Trophoblast cell (in vitro differentiated cells and primary cell): ENCODE measurements around the gene EIF4G3.
"Not testable (repeated sequence)": the region's sequence is repeated elsewhere in the genome, so short reads cannot be mapped to it uniquely, and the experiment has no call there.

Experiments used
- DNase-seq, 2 donors: peaks; one replicate each; pipeline ENCODE4 v3.0.0-alpha.2; 2016
- H2AFZ ChIP-seq: 2 replicates; pipeline ENCODE4 v1.6.1; 2013; ENCODE audit warnings: low read length, moderate library complexity, mild to moderate bottlenecking; ENCODE audit not compliant: insufficient read depth, poor library complexity
- H2AK5ac ChIP-seq: 2 replicates; pipeline ENCODE4 v1.6.1; 2013; ENCODE audit warnings: mild to moderate bottlenecking, low read length
- H2BK120ac ChIP-seq: 2 replicates; pipeline ENCODE4 v1.6.1; 2013; ENCODE audit warnings: low read length, mild to moderate bottlenecking, moderate library complexity; ENCODE audit not compliant: insufficient read depth, poor library complexity
- H2BK12ac ChIP-seq: 2 replicates; pipeline ENCODE4 v1.6.1; 2013; ENCODE audit warnings: mild to moderate bottlenecking, low read length, moderate library complexity
- H2BK5ac ChIP-seq: 2 replicates; pipeline ENCODE4 v1.6.1; 2013; ENCODE audit warnings: low read length, low read depth, moderate library complexity, mild to moderate bottlenecking; ENCODE audit not compliant: poor library complexity
- H3K14ac ChIP-seq: 2 replicates; pipeline ENCODE4 v1.6.1; 2013; ENCODE audit warnings: mild to moderate bottlenecking, low read length
- H3K18ac ChIP-seq: 2 replicates; pipeline ENCODE4 v1.6.1; 2013; ENCODE audit warnings: mild to moderate bottlenecking, low read length
- H3K23ac ChIP-seq: 2 replicates; pipeline ENCODE4 v1.6.1; 2013; ENCODE audit warnings: low read length
- H3K27ac ChIP-seq: 2 replicates; pipeline ENCODE4 v1.5.1; 2013; ENCODE audit warnings: low read depth, mild to moderate bottlenecking, inconsistent platforms, low read length, moderate library complexity
- H3K27me3 ChIP-seq: 2 replicates; pipeline ENCODE4 v1.6.1; 2013; ENCODE audit warnings: inconsistent platforms, mild to moderate bottlenecking, low read length, moderate library complexity; ENCODE audit not compliant: insufficient read depth
- H3K36me3 ChIP-seq, 2 experiments: 1 replicate in 1 of 2; 2 replicates in 1 of 2; pipeline ENCODE4 v1.6.1; 2013; ENCODE audit warnings: low read length in 2 of 2, mild to moderate bottlenecking in 2 of 2, moderate library complexity in 1 of 2; ENCODE audit not compliant: insufficient read depth in 2 of 2, control insufficient read depth in 1 of 2
- H3K4ac ChIP-seq: 2 replicates; pipeline ENCODE4 v1.6.1; 2013; ENCODE audit warnings: low read depth, mild to moderate bottlenecking, low read length, moderate library complexity
- H3K4me1 ChIP-seq, 2 experiments: 1 replicate in 1 of 2; 2 replicates in 1 of 2; pipeline ENCODE4 v1.6.1; 2013; ENCODE audit warnings: low read length in 2 of 2, mild to moderate bottlenecking in 2 of 2, moderate library complexity in 1 of 2; ENCODE audit not compliant: insufficient read depth in 2 of 2, control insufficient read depth in 1 of 2
- H3K4me2 ChIP-seq: 2 replicates; pipeline ENCODE4 v1.6.1; 2013; ENCODE audit warnings: inconsistent platforms, mild to moderate bottlenecking, low read length, moderate library complexity
- H3K4me3 ChIP-seq: 2 replicates; pipeline ENCODE4 v1.5.1; 2013; ENCODE audit warnings: mild to moderate bottlenecking, low read depth, low read length, inconsistent platforms
- H3K79me1 ChIP-seq: one replicate; pipeline ENCODE4 v1.6.1; 2013; ENCODE audit warnings: low read length
- H3K79me2 ChIP-seq: 2 replicates; pipeline ENCODE4 v1.6.1; 2013; ENCODE audit warnings: low read length, mild to moderate bottlenecking; ENCODE audit not compliant: control insufficient read depth, insufficient read depth, poor library complexity
- H3K9ac ChIP-seq: 2 replicates; pipeline ENCODE4 v1.6.1; 2013; ENCODE audit warnings: mild to moderate bottlenecking, low read length
- H3K9me3 ChIP-seq: 2 replicates; pipeline ENCODE4 v1.6.1; 2013; ENCODE audit warnings: low read depth, mild to moderate bottlenecking, control low read depth, inconsistent platforms, low read length; ENCODE audit not compliant: insufficient read depth
- H4K12ac ChIP-seq: 2 replicates; pipeline ENCODE4 v1.6.1; 2013; ENCODE audit warnings: low read depth, mild to moderate bottlenecking, low read length, moderate library complexity
- H4K8ac ChIP-seq: 2 replicates; pipeline ENCODE4 v1.6.1; 2013; ENCODE audit warnings: low read depth, mild to moderate bottlenecking, low read length, moderate library complexity
- H4K91ac ChIP-seq: one replicate; pipeline ENCODE4 v1.6.1; 2013; ENCODE audit warnings: low read depth, mild to moderate bottlenecking, low read length, moderate library complexity
- WGBS: extraction: QIAGEN DNeasy Blood & Tissue Kit; methylation state at CpG from one replicate; pipeline ENCODE4 v1.1.7; 2013; ENCODE audit warnings: missing lambda C conversion rate; ENCODE audit not compliant: insufficient read length, insufficient coverage; ENCODE audit errors: extremely low coverage; 5-methylcytosine and 5-hydroxymethylcytosine counted together

EIF4G3 gene

GRCh38 chr1:20907526-20907925 lies 269.2 kb downstream of the EIF4G3 start:
- H3K79me2 ChIP-seq, H3K4me2 ChIP-seq, H3K18ac ChIP-seq, H4K91ac ChIP-seq, H3K9ac ChIP-seq, H3K9me3 ChIP-seq, H3K4me3 ChIP-seq, H3K27me3 ChIP-seq, H2AFZ ChIP-seq, H3K4ac ChIP-seq, H3K27ac ChIP-seq, H2BK120ac ChIP-seq, DNase-seq, H2BK5ac ChIP-seq, H3K4me1 ChIP-seq, H3K79me1 ChIP-seq, H3K36me3 ChIP-seq, H2AK5ac ChIP-seq, H4K12ac ChIP-seq, H3K14ac ChIP-seq, H3K23ac ChIP-seq, H4K8ac ChIP-seq, H2BK12ac ChIP-seq: not testable (repeated sequence)
- WGBS = no CpG with 5 or more reads among the region's 2 CpGs

GRCh38 chr1:20903437-20903836 lies 273.3 kb downstream of the EIF4G3 start:
- Histone ChIP-seq H3K4me2 (no peak overlapping the region), H2BK120ac (no peak overlapping the region), H3K23ac (no peak overlapping the region), H4K8ac (no peak overlapping the region), H3K14ac (no peak overlapping the region), H3K4me3 (no peak overlapping the region), H3K27me3 (no peaks in the 10 kb centered on the region), H4K12ac (no peak overlapping the region), H3K79me1 (no peaks in the 10 kb centered on the region), H3K27ac (no peak overlapping the region), H2AK5ac (no peak overlapping the region), H2AFZ (no peak overlapping the region), H2BK12ac (no peak overlapping the region), H4K91ac (no peak overlapping the region), H3K79me2 (no peaks in the 10 kb centered on the region), H3K4ac (no peak overlapping the region), H3K18ac (no peak overlapping the region), H2BK5ac (no peak overlapping the region), H3K9ac (no peak overlapping the region), H3K9me3 (no peaks in the 10 kb centered on the region), H3K36me3 (peaks cover 3% of the 10 kb centered on the region in 2 experiments), H3K4me1 (no peaks in the 10 kb centered on the region)
- DNase-seq = no peak
- WGBS = no CpG with 5 or more reads among the region's 2 CpGs

- Histone ChIP-seq H4K91ac (no peak overlapping the region), H4K12ac (no peak overlapping the region), H3K79me1 (no peaks in the 10 kb centered on the region), H3K9me3 (no peaks in the 10 kb centered on the region), H3K4ac (no peak overlapping the region), H2BK120ac (no peak overlapping the region), H2AK5ac (no peak overlapping the region), H3K36me3 (peaks cover 3 to 4% of the 10 kb centered on the region in 2 experiments), H3K23ac (no peak overlapping the region), H3K4me3 (no peak overlapping the region), H3K9ac (no peak overlapping the region), H3K14ac (no peak overlapping the region), H2BK12ac (no peak overlapping the region), H3K27me3 (no peaks in the 10 kb centered on the region), H4K8ac (no peak overlapping the region), H3K4me2 (no peak overlapping the region), H2AFZ (no peak overlapping the region), H2BK5ac (no peak overlapping the region), H3K18ac (no peak overlapping the region), H3K4me1 (no peaks in the 10 kb centered on the region), H3K79me2 (no peaks in the 10 kb centered on the region), H3K27ac (no peak overlapping the region)
- no peak for DNase-seq
Observed at GRCh38 chr1:20900056-20900455, 276.6 kb downstream of the EIF4G3 start.

GRCh38 chr1:20899154-20899972 lies 277.3 kb downstream of the EIF4G3 start:
- H3K18ac ChIP-seq = no peak overlapping the region
- no peak for DNase-seq
- no peak overlapping the region for H3K27ac ChIP-seq
- peaks cover 2 to 3% of the 10 kb centered on the region in 2 experiments for H3K36me3 ChIP-seq
- H2AK5ac ChIP-seq = no peak overlapping the region
- no peak overlapping the region for H2AFZ ChIP-seq
- H3K4ac ChIP-seq = no peak overlapping the region
- H3K4me1 ChIP-seq = no peaks in the 10 kb centered on the region
- H3K9ac ChIP-seq = no peak overlapping the region
- WGBS = no CpG with 5 or more reads among the region's 5 CpGs
- no peaks in the 10 kb centered on the region for H3K27me3 ChIP-seq
- no peaks in the 10 kb centered on the region for H3K79me2 ChIP-seq
- no peak overlapping the region for H3K14ac ChIP-seq
- no peak overlapping the region for H3K23ac ChIP-seq
- H4K91ac ChIP-seq = no peak overlapping the region
- no peak overlapping the region for H2BK12ac ChIP-seq
- no peak overlapping the region for H4K8ac ChIP-seq
- no peaks in the 10 kb centered on the region for H3K9me3 ChIP-seq
- no peak overlapping the region for H3K4me3 ChIP-seq
- no peak overlapping the region for H2BK5ac ChIP-seq
- no peak overlapping the region for H2BK120ac ChIP-seq
- no peak overlapping the region for H3K4me2 ChIP-seq
- no peaks in the 10 kb centered on the region for H3K79me1 ChIP-seq
- H4K12ac ChIP-seq = no peak overlapping the region
